Thyroid gland (tissue), 4 donors: ENCODE results near the gene DNASE1L3.

Source experiments
- POLR2A ChIP-seq, 2 donors: fragments of 450-650 bp; IDR thresholded peaks; one replicate each; pipeline ENCODE4 v1.6.1; 2017; ENCODE audit warnings: antibody characterized with exemption in 2 of 2, mild to moderate bottlenecking in 2 of 2, moderate library complexity in 1 of 2
- TF ChIP-seq, protein P1 (sequence below), 6 experiments: fragments of 200-600 bp in 3 of 6; fragments of 450-650 bp in 3 of 6; sonication (generic) in 3 of 6; IDR thresholded peaks; one replicate each; pipeline ENCODE4 v1.5.1; 2016 to 2019; ENCODE audit warnings: antibody characterized with exemption in 6 of 6, mild to moderate bottlenecking in 2 of 6, inconsistent platforms in 1 of 6, moderate library complexity in 1 of 6

GRCh38 chr3:58189691-58190090 lies 21.1 kb downstream of the DNASE1L3 start:
- TF ChIP-seq, protein P1, sequence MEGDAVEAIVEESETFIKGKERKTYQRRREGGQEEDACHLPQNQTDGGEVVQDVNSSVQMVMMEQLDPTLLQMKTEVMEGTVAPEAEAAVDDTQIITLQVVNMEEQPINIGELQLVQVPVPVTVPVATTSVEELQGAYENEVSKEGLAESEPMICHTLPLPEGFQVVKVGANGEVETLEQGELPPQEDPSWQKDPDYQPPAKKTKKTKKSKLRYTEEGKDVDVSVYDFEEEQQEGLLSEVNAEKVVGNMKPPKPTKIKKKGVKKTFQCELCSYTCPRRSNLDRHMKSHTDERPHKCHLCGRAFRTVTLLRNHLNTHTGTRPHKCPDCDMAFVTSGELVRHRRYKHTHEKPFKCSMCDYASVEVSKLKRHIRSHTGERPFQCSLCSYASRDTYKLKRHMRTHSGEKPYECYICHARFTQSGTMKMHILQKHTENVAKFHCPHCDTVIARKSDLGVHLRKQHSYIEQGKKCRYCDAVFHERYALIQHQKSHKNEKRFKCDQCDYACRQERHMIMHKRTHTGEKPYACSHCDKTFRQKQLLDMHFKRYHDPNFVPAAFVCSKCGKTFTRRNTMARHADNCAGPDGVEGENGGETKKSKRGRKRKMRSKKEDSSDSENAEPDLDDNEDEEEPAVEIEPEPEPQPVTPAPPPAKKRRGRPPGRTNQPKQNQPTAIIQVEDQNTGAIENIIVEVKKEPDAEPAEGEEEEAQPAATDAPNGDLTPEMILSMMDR (IDR thresholded peaks at IDR 0.05): no peak
- no peak for TF ChIP-seq POLR2A (IDR thresholded peaks at IDR 0.05)
